ENCODE results near the gene HMGXB3. TPM values are rescaled to one million over a fixed set of nuclear protein-coding genes. Genes with fewer than 3 reads are reported as not detected.

Gene HMGXB3
- total RNA-seq, 1 experiment from 2014 or later = 26.9 TPM

DNA sequence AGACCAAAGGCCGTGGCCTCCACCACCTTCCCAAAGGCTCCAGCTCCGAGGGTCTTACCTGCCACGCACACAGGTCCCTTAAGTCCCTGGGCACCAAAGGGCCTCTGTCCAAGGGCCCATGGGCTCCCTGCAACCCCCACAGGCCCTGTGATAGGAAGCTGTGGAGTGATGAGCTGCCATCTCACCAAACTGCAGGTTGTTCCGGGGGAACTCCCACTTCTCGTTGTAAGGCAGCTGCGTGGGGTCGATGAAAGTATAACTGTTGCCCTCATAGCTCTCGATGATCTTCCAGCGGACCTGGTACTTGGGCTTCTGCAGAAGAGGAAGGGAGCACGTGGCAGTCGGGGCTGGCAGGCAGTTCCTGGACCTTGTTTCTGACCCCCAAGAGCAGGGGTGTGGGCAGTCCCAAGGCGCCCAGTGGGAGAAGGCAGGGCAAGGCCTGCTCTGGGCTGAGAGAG lies 61.0 kb downstream of the HMGXB3 start:
- DNase-seq = no peak
- Mint-ChIP-seq H3K9me3 (no peaks in the 10 kb centered on the region), H3K36me3 (ENCODE audit: insufficient read depth in 1 of 3, low read depth in 3 of 3) (no peaks in the 10 kb centered on the region), H3K4me1 (peaks cover 26 to 39% of the 10 kb centered on the region in 2 experiments), H3K27me3 (ENCODE audit: low read depth) (peaks cover 39% of the 10 kb centered on the region), H3K4me3 (no peak overlapping the region), H3K27ac (no peak overlapping the region)
- Histone ChIP-seq H3K4me1 (ENCODE audit: insufficient read depth, low read length) (peaks cover 4% of the 10 kb centered on the region; the same call in 1 of the 2 replicates), H3K23ac (ENCODE audit: insufficient read length, low read depth, low read length) (no peak overlapping the region), H4K5ac (ENCODE audit: insufficient read length, low read depth, low read length) (no peak overlapping the region), H3K9ac (ENCODE audit: extremely low read depth, insufficient read length, low read length) (no peak overlapping the region), H2AFZ (ENCODE audit: low read length) (no peak overlapping the region), H3K79me2 (ENCODE audit: insufficient read depth, low read length) (no peaks in the 10 kb centered on the region), H2BK20ac (ENCODE audit: low read depth, low read length, poor library complexity, severe bottlenecking) (no peak overlapping the region), H2BK15ac (ENCODE audit: low read depth, low read length) (no peak overlapping the region), H3K14ac (ENCODE audit: insufficient read depth, low read length) (no peak overlapping the region), H3K18ac (ENCODE audit: insufficient read length, low read depth, low read length) (no peak overlapping the region), H3K27me3 (ENCODE audit: insufficient read depth, low read length) (no peaks in the 10 kb centered on the region), H4K8ac (replicated peaks; ENCODE audit: insufficient read length, low read depth, low read length) (no peak overlapping the region), H2BK12ac (ENCODE audit: insufficient read length, low read depth, low read length) (no peak overlapping the region), H3K56ac (ENCODE audit: insufficient read length, low read depth, low read length) (no peak overlapping the region), H4K91ac (ENCODE audit: insufficient read length, low read depth, low read length) (no peak overlapping the region), H3K4me2 (ENCODE audit: insufficient read depth, insufficient read length, low read length) (no peak overlapping the region), H3K4ac (ENCODE audit: low read depth, low read length) (no peak overlapping the region), H3K23me2 (ENCODE audit: insufficient read length, low read depth, low read length, poor library complexity, severe bottlenecking) (no peaks in the 10 kb centered on the region), H3K79me1 (ENCODE audit: insufficient read depth, low read depth, low read length, poor library complexity, severe bottlenecking) (no peaks in the 10 kb centered on the region), H2AK5ac (ENCODE audit: insufficient read length, low read length) (no peak overlapping the region), H2BK5ac (ENCODE audit: insufficient read length, low read length) (no peak overlapping the region), H4K20me1 (ENCODE audit: control insufficient read depth, insufficient read depth, insufficient read length) (no peaks in the 10 kb centered on the region), H2BK120ac (ENCODE audit: low read depth, low read length, poor library complexity, severe bottlenecking) (no peak overlapping the region), H3K9me3 (ENCODE audit: control insufficient read depth, low read depth, low read length) (no peaks in the 10 kb centered on the region), H3K27ac (ENCODE audit: insufficient read length, low read depth, low read length) (no peak overlapping the region), H3T11ph (ENCODE audit: low read length) (no peak overlapping the region)
- WGBS (ENCODE audit: extremely low coverage, insufficient read length, low lambda C conversion rate) = no CpG with 5 or more reads among the region's 12 CpGs
- TF ChIP-seq, protein P1, sequence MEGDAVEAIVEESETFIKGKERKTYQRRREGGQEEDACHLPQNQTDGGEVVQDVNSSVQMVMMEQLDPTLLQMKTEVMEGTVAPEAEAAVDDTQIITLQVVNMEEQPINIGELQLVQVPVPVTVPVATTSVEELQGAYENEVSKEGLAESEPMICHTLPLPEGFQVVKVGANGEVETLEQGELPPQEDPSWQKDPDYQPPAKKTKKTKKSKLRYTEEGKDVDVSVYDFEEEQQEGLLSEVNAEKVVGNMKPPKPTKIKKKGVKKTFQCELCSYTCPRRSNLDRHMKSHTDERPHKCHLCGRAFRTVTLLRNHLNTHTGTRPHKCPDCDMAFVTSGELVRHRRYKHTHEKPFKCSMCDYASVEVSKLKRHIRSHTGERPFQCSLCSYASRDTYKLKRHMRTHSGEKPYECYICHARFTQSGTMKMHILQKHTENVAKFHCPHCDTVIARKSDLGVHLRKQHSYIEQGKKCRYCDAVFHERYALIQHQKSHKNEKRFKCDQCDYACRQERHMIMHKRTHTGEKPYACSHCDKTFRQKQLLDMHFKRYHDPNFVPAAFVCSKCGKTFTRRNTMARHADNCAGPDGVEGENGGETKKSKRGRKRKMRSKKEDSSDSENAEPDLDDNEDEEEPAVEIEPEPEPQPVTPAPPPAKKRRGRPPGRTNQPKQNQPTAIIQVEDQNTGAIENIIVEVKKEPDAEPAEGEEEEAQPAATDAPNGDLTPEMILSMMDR (conservative IDR thresholded peaks at IDR 0.05) = no peak

Data from H9 (cell line).